ENCODE measurements around the gene GHR. TPM values are rescaled to one million over a fixed set of nuclear protein-coding genes. Genes with fewer than 3 reads are reported as not detected.
"Not testable (repeated sequence)": the region's sequence is repeated elsewhere in the genome, so short reads cannot be mapped to it uniquely, and the experiment has no call there.

The GHR gene
- polyA plus RNA-seq, 1 donor (not counting 4 experiments of a cell fraction or from before 2014, with no cell fraction given) = 1.8 TPM

- no peak overlapping the region for H3K4me3 ChIP-seq (ENCODE audit: control insufficient read depth in 2 of 3, extremely low read depth in 1 of 3, insufficient read depth in 2 of 3, low read depth in 1 of 3, low read length in 3 of 3)
- H3K4me1 ChIP-seq (ENCODE audit: control insufficient read depth, extremely low read depth, insufficient read depth, low read length) = peaks cover 12% of the 10 kb centered on the region
- FAIRE-seq (no peak), DNase-seq (ENCODE audit: low read depth, low spot score) (no peak)
- H3K9me1 ChIP-seq (ENCODE audit: control insufficient read depth, extremely low read depth, insufficient read depth, low read length) = no peaks in the 10 kb centered on the region
- TF ChIP-seq CTCF (optimal IDR thresholded peaks at IDR 0.05 in 1 of 3, IDR thresholded peaks at IDR 0.05 in 1 of 3, conservative IDR thresholded peaks at IDR 0.05 in 1 of 3; ENCODE audit: extremely low read depth in 1 of 3, insufficient read depth in 2 of 3, low read length in 3 of 3) = no peak
- no peak for TF ChIP-seq EZH2 (IDR thresholded peaks at IDR 0.05; ENCODE audit: low read length)
- H3K79me2 ChIP-seq (ENCODE audit: control insufficient read depth, insufficient read depth, low read length) = no peaks in the 10 kb centered on the region
- H3K27me3 ChIP-seq (ENCODE audit: control insufficient read depth, extremely low read depth, insufficient read depth, low read length) = no peaks in the 10 kb centered on the region
- H3K9ac ChIP-seq (ENCODE audit: control insufficient read depth, extremely low read depth, insufficient read depth, low read length) = no peak overlapping the region
- H3K4me2 ChIP-seq (ENCODE audit: control insufficient read depth, extremely low read depth, insufficient read depth, low read depth, low read length) = no peak overlapping the region
- no peaks in the 10 kb centered on the region for H3K9me3 ChIP-seq (ENCODE audit: control insufficient read depth, low read depth, low read length)
- H3K27ac ChIP-seq (ENCODE audit: control insufficient read depth, insufficient read depth, low read length) = no peak overlapping the region
- H2AFZ ChIP-seq (ENCODE audit: control insufficient read depth, low read length) = no peak overlapping the region
- H3K36me3 ChIP-seq (ENCODE audit: control insufficient read depth in 2 of 2, extremely low read depth in 1 of 2, insufficient read depth in 2 of 2, low read length in 2 of 2) = no peaks in the 10 kb centered on the region
- H4K20me1 ChIP-seq (ENCODE audit: control insufficient read depth, extremely low read depth, insufficient read depth, low read length) = no peaks in the 10 kb centered on the region
- dilution Hi-C loops (cut with MboI; ENCODE audit: extremely low pct_ligation_motif_present, low sequenced_read_pairs) = no loop called here
Measured at GRCh38 chr5:42573386-42573785, 150.1 kb downstream of the GHR start.

DNA sequence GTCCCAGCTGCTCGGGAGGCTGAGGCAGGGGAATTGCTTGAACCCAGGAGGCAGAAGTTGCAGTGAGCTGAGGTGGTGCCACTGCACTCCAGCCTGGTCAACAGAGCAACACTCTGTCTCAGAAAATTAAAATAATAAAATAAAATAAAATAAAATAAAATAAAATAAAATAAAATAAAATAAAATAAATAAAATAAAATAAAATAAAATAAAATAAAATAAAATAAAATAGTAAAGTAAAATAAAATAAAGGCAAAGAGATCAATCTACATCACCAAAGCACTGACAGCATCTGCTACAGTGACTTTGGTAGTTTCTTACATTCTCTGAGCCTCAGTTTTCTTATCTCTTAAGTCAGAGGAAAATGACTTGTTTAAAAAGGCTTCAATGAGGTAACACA, 152.7 kb downstream of the GHR start:
- dilution Hi-C loops (cut with MboI; ENCODE audit: extremely low pct_ligation_motif_present, low sequenced_read_pairs); H3K79me2 ChIP-seq (ENCODE audit: control insufficient read depth, insufficient read depth, low read length); H3K27me3 ChIP-seq (ENCODE audit: control insufficient read depth, extremely low read depth, insufficient read depth, low read length); H3K36me3 ChIP-seq (ENCODE audit: control insufficient read depth in 2 of 2, extremely low read depth in 1 of 2, insufficient read depth in 2 of 2, low read length in 2 of 2); H2AFZ ChIP-seq (ENCODE audit: control insufficient read depth, low read length); H3K27ac ChIP-seq (ENCODE audit: control insufficient read depth, insufficient read depth, low read length); H3K4me3 ChIP-seq (ENCODE audit: control insufficient read depth in 2 of 3, extremely low read depth in 1 of 3, insufficient read depth in 2 of 3, low read depth in 1 of 3, low read length in 3 of 3); H3K9me3 ChIP-seq (ENCODE audit: control insufficient read depth, low read depth, low read length); H3K4me1 ChIP-seq (ENCODE audit: control insufficient read depth, extremely low read depth, insufficient read depth, low read length); H3K9me1 ChIP-seq (ENCODE audit: control insufficient read depth, extremely low read depth, insufficient read depth, low read length); DNase-seq (ENCODE audit: low read depth, low spot score); H3K4me2 ChIP-seq (ENCODE audit: control insufficient read depth, extremely low read depth, insufficient read depth, low read depth, low read length); H4K20me1 ChIP-seq (ENCODE audit: control insufficient read depth, extremely low read depth, insufficient read depth, low read length); H3K9ac ChIP-seq (ENCODE audit: control insufficient read depth, extremely low read depth, insufficient read depth, low read length); FAIRE-seq: not testable (repeated sequence)

DNA sequence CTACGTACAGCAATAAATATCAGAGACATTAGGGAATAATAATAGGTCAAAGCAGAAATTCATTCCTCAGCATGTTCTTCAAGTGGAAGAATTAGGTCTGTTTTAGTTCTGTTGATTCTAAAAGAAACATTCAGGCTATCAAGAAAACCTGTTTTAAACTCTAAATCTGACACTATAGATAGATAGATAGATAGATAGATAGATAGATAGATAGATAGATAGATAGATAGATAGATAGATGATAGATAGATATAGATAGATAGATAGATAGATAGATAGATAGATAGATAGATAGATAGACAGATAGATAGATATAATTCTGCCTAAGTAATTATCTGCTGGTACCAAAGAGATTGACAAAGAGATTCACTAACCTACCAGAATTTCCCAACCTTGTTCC, 155.7 kb downstream of the GHR start:
- H3K9me3 ChIP-seq (ENCODE audit: control insufficient read depth, low read depth, low read length); H3K9ac ChIP-seq (ENCODE audit: control insufficient read depth, extremely low read depth, insufficient read depth, low read length); H2AFZ ChIP-seq (ENCODE audit: control insufficient read depth, low read length); H3K36me3 ChIP-seq (ENCODE audit: control insufficient read depth in 2 of 2, extremely low read depth in 1 of 2, insufficient read depth in 2 of 2, low read length in 2 of 2); H4K20me1 ChIP-seq (ENCODE audit: control insufficient read depth, extremely low read depth, insufficient read depth, low read length); H3K9me1 ChIP-seq (ENCODE audit: control insufficient read depth, extremely low read depth, insufficient read depth, low read length); H3K4me2 ChIP-seq (ENCODE audit: control insufficient read depth, extremely low read depth, insufficient read depth, low read depth, low read length); H3K27me3 ChIP-seq (ENCODE audit: control insufficient read depth, extremely low read depth, insufficient read depth, low read length); H3K27ac ChIP-seq (ENCODE audit: control insufficient read depth, insufficient read depth, low read length); H3K79me2 ChIP-seq (ENCODE audit: control insufficient read depth, insufficient read depth, low read length); H3K4me3 ChIP-seq (ENCODE audit: control insufficient read depth in 2 of 3, extremely low read depth in 1 of 3, insufficient read depth in 2 of 3, low read depth in 1 of 3, low read length in 3 of 3); H3K4me1 ChIP-seq (ENCODE audit: control insufficient read depth, extremely low read depth, insufficient read depth, low read length); dilution Hi-C loops (cut with MboI; ENCODE audit: extremely low pct_ligation_motif_present, low sequenced_read_pairs); DNase-seq (ENCODE audit: low read depth, low spot score); FAIRE-seq: not testable (repeated sequence)
